Smooth muscle cell (in vitro differentiated cells): ENCODE data around the gene ADAMTS2. TPM values are rescaled to one million over a fixed set of nuclear protein-coding genes. Genes with fewer than 3 reads are reported as not detected.

Source experiments
- DNase-seq: peaks from one replicate; lab custom pipeline; 2025; ENCODE audit not compliant: unreplicated experiment; lab: John Stamatoyannopoulos, UW
- H2AFZ ChIP-seq: fragments of 200-600 bp; sonication (generic); 2 replicates; pipeline ENCODE4 v1.6.0; 2016; ENCODE audit warnings: antibody characterized with exemption, low read depth, mild to moderate bottlenecking
- H3F3A ChIP-seq: fragments of 200-600 bp; sonication (generic); 2 replicates; pipeline ENCODE4 v1.6.0; 2017; ENCODE audit warnings: antibody characterized with exemption, low read depth
- H3K27ac ChIP-seq: fragments of 200-600 bp; sonication (generic); 2 replicates; pipeline ENCODE4 v1.5.1; 2016; ENCODE audit warnings: low read depth, mild to moderate bottlenecking
- H3K27me3 ChIP-seq: fragments of 200-600 bp; sonication (generic); 2 replicates; pipeline ENCODE4 v1.6.1; 2016; ENCODE audit warnings: low read depth, mild to moderate bottlenecking
- H3K36me3 ChIP-seq: fragments of 200-600 bp; sonication (generic); 2 replicates; pipeline ENCODE4 v1.5.1; 2016; ENCODE audit warnings: low read depth
- H3K4me1 ChIP-seq: fragments of 200-600 bp; sonication (generic); 2 replicates; pipeline ENCODE4 v1.5.1; 2016; ENCODE audit warnings: low read depth
- H3K4me2 ChIP-seq: fragments of 200-600 bp; sonication (generic); 2 replicates; pipeline ENCODE4 v1.6.0; 2016; ENCODE audit warnings: mild to moderate bottlenecking
- H3K4me3 ChIP-seq: fragments of 200-600 bp; sonication (generic); 2 replicates; pipeline ENCODE4 v1.5.1; 2016; ENCODE audit warnings: mild to moderate bottlenecking
- H3K79me2 ChIP-seq: fragments of 200-600 bp; sonication (generic); 2 replicates; pipeline ENCODE4 v1.6.0; 2016; ENCODE audit warnings: low read depth, mild to moderate bottlenecking
- H3K9ac ChIP-seq: fragments of 200-600 bp; sonication (generic); 2 replicates; pipeline ENCODE4 v1.6.0; 2016; ENCODE audit warnings: low read depth
- H3K9me3 ChIP-seq: fragments of 200-600 bp; sonication (generic); replicated peaks from 2 replicates; pipeline ENCODE4 v1.5.1; 2016; ENCODE audit warnings: low read depth
- H4K20me1 ChIP-seq: fragments of 200-600 bp; sonication (generic); 2 replicates; pipeline ENCODE4 v1.6.0; 2016; ENCODE audit warnings: low read depth
- CTCF ChIP-seq: fragments of 200-600 bp; sonication (generic); IDR thresholded peaks from 2 replicates; pipeline ENCODE4 v1.5.1; 2017; ENCODE audit warnings: borderline replicate concordance, mild to moderate bottlenecking, antibody characterized with exemption; ENCODE audit not compliant: insufficient read depth, poor library complexity, severe bottlenecking
- WGBS: methylation state at CpG from one replicate; pipeline ENCODE4 v1.1.7; 2016; ENCODE audit warnings: low lambda C conversion rate; 5-methylcytosine and 5-hydroxymethylcytosine counted together
- polyA plus RNA-seq: library from polyadenylated mRNA; unstranded; fragments of >200 nt; fragmentation: Nextera tagmentation; extraction: Ambion mirVana; gene quantifications from 2 replicates; pipeline ENCODE4 v1.2.1, GENCODE V29; 2016
- total RNA-seq: library from RNA; depleted of rRNA; stranded (reverse); fragments of >200 nt; gene quantifications from 2 replicates; pipeline ENCODE4 v1.2.3, GENCODE V29; 2014

ADAMTS2 gene
- total and polyA plus RNA-seq, 2 experiments from 2014 or later = 22.8 to 37.5 TPM

GRCh38 chr5:179371121-179371510, 25.9 kb upstream of the ADAMTS2 start:
- Histone ChIP-seq H3K9ac (no peak overlapping the region), H3F3A (no peaks in the 10 kb centered on the region), H2AFZ (no peak overlapping the region), H3K79me2 (no peaks in the 10 kb centered on the region), H3K9me3 (no peaks in the 10 kb centered on the region), H3K4me1 (no peaks in the 10 kb centered on the region), H3K27ac (no peak overlapping the region), H4K20me1 (no peaks in the 10 kb centered on the region), H3K4me2 (no peak overlapping the region), H3K4me3 (no peak overlapping the region), H3K27me3 (no peaks in the 10 kb centered on the region), H3K36me3 (no peaks in the 10 kb centered on the region)
- TF ChIP-seq CTCF = no peak
- DNase-seq = no peak
- 83% methylated on average over 5 of the region's 5 CpGs for WGBS

- DNase-seq = no peak
- Histone ChIP-seq H3K27ac (no peak overlapping the region), H3K9me3 (no peaks in the 10 kb centered on the region), H3K4me3 (no peak overlapping the region), H2AFZ (no peak overlapping the region), H3K4me1 (no peaks in the 10 kb centered on the region), H4K20me1 (no peaks in the 10 kb centered on the region), H3K79me2 (no peaks in the 10 kb centered on the region), H3K4me2 (no peak overlapping the region), H3F3A (no peaks in the 10 kb centered on the region), H3K27me3 (no peaks in the 10 kb centered on the region), H3K9ac (no peak overlapping the region), H3K36me3 (no peaks in the 10 kb centered on the region)
- TF ChIP-seq CTCF = no peak
- WGBS = 88% methylated on average over 24 of the region's 24 CpGs
Observed at GRCh38 chr5:179370490-179371120, 25.3 kb upstream of the ADAMTS2 start.

- Histone ChIP-seq H3K36me3 (no peaks in the 10 kb centered on the region), H3K27ac (no peak overlapping the region), H2AFZ (no peak overlapping the region), H3K79me2 (no peaks in the 10 kb centered on the region), H3K9ac (no peak overlapping the region), H3K9me3 (no peaks in the 10 kb centered on the region), H3K4me1 (no peaks in the 10 kb centered on the region), H3K4me3 (no peak overlapping the region), H3K27me3 (no peaks in the 10 kb centered on the region), H3F3A (no peaks in the 10 kb centered on the region), H3K4me2 (no peak overlapping the region), H4K20me1 (no peaks in the 10 kb centered on the region)
- no peak for DNase-seq
- TF ChIP-seq CTCF = no peak
- WGBS = 89% methylated on average over 6 of the region's 6 CpGs
Observed at GRCh38 chr5:179369530-179369884, 24.2 kb upstream of the ADAMTS2 start.
